Stimulated activated CD8-positive, alpha-beta memory T cell treated with anti-CD3 and anti-CD28 coated beads, Interleukin-4, amount 100 ng/mL, for 48 hours (primary cell): ENCODE measurements around the gene CHST5.
"Not testable (repeated sequence)": the region's sequence is repeated elsewhere in the genome, so short reads cannot be mapped to it uniquely, and the experiment has no call there.

Source experiments
- DNase-seq: peaks from one replicate; pipeline ENCODE4 v3.0.0-alpha.2; 2020

CHST5 gene

DNA sequence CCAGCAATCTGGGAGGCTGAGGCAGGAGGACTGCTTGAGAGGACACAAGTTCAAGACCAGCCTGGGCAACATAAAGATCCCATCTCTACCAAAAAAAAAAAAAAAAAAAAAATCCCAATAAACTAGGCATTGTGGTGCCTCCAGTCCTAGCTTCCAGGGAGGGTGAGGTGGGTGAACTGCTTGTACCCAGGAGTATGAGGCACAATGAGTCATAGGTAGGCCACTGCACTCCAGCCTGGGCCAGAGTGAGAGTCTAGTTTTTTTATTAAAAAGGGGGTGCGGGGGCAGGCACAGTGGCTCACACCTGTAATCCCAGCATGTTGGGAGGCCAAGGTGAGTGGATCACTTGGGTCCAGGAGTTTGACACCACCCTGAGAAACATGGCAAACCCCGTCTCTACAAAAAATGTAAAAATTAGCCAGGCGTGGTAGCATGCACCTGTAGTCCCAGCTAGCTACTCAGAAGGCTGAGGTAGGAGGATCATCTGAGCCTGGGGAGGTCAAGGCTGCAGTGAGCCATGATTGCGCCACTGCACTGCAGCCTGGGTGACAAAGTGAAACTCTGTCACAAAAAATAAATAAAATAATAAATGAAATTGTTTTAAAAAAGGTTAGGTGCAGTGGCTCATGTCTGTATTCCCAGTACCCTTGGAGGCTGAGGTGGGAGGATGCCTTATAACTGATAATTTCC lies 32.8 kb downstream of the CHST5 start:
- DNase-seq, result no peak

DNA sequence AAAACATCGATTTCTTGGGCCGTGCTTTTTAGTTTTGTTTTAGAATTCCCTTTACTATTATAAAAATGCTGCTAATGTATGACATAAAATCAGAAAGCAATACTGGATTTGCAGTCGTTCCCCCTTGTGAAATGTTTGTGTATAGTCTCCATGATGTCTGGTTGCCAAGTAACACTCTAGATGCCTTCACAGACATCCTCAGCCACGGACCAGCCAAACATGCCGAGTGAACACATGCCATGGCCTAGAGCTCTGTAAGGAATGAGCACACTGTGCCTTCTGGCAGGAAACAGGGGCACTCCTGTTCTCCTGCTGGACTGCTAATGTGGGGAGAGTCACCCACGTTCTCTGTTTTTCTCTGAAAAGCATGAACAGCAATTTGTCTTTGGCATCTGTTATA lies 34.1 kb downstream of the CHST5 start:
- DNase-seq, result not testable (repeated sequence)

DNA sequence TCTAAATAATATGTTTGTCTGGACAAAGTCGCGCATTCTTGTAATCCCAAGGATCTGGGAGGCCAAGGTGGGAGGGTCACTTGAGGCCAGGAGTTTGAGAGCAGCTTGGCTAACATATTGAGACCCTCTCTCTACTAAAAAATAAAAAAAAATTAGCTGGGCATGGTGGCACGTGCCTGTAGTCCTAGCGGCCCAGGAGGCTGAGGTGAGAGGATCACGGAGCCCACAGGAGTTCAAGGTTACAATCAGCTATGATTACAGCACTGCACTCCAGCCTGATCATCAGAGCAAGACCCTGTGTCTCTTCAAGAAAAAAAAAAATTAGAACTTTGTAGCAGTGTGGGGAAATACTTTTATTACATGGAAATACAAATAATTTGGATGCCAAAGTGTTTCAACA lies 34.5 kb downstream of the CHST5 start:
- no peak for DNase-seq

DNA sequence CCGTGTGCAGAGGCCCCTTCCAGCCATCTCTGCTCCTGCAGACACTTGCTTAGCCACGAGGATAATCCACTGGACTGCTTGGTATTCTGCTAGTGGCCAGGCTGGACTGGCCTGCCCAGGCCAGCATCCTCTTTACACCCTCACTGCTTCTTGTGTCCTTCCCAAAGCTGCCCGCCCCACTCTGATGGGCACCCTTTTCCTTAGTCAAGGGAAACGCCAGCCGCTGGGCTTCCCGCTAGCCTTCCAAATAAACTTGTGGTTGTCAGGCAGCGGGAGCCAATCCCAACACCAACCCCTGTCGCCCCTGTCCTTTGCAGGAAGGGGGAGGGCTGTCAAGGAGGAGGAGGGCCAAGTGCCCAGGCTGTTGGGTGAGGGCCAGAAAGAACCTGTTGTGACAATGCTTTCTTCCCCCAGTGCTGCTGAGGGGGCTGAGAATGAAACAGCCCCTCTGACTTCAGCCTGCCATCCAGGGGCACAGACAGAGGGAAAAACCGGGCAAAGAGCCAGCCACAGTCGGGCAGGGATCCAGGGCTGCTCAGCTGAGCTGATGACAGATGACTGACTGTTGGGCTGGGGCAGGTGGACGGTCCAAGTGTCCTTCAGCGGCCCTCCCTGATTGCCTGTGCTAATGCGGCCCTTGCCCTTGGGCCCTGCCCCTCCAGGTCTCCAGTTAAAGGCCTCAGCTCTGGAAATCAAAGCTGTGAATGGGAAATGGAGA lies 37.1 kb downstream of the CHST5 start:
- DNase-seq, result not testable (repeated sequence)

DNA sequence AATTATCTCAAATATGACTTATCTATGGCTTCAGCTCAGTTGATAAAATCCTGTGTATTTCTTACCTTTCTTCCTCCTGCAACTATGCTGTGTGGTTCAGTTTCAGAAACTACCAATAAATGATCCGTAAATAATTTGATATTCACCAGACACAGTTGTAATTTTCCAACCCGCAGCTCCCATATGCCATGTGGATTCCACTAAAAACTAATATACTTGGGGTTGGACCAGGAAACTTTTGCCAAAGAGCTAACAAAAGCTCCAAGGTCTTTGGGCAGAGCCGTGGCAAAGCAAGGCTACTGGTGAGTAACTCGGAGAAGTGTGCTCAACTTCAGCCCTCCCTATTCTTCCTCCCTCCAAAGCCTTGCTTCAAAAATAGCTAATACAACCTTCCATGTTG lies 38.4 kb downstream of the CHST5 start:
- no peak for DNase-seq

DNA sequence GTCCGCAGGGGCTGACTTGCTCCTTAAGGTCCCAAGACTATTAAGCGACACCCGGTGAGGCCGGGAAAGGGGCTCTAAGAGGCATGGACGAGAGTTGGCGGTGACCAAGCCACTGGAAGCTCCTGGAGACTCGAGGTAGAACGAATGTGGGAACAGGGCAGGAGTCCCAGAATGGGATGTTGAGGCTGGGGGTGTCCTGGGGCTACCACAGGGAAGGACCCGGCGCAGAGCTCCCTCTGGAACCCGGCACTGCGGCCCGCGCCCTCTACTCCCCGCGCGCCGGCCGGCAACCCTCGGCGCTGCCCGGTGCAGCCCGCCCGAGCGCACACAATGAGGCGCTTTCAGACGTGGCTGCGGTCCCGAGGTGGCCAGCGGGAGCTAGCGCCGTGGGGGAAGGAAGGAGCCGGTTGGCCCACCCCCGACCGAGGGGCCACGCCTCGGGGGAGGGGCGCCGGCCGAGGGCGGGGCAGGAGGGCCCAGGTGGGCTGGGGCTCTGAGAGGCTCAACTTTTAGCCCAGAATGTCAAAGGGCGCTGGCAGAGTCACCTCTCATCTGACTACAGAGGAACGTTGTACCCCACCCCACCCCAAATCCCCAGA lies 40.7 kb downstream of the CHST5 start, which contains the start of gene CHST6:
Gene CHST6, minus strand, starts transcription at position 366 of the 599 bp plus-strand sequence. CDS start 15,613 bp downstream, outside the sequence.
- DNase-seq, result peak; percentile 58

DNA sequence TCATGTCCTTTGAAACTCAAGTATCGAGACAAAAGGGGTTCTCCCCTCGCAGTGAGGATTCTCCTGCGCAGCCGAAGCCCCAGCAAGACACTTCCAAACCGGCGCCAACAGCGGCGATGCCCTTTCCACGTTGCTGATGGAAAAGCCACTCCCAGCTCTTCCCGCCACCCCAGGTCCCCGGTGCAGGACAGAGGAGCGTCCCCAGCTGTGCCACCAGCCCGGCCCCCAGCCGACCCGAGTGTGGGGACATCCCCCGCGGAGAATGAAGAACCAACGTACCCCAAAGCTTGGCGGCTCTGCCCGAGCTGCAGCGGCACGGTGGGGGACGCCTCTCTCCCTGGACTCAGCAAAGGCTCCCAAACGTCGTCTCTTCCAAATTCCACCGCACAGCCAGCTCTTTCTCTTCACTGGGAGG lies 41.2 kb downstream of the CHST5 start:
- no peak for DNase-seq

DNA sequence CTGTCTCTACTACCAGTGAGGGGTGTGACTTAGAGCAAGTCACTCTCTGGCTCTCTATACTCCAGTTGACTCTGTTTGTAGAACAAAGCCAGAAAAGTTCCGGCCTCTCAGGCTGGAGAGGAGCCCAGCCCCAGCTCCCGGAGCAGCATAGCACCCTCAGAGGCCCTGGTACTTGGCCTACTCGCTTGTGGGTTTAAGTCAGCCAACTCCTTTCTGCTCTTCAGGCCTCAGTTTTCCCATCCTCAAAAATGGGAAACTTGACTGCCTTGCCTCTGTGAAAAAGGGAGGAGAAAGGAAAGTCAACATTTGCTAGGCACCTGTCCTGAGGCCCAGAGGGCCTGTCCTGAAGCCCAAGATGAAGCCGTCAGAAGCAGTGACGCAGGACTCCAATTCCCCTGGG lies 41.7 kb downstream of the CHST5 start:
- DNase-seq, result no peak

DNA sequence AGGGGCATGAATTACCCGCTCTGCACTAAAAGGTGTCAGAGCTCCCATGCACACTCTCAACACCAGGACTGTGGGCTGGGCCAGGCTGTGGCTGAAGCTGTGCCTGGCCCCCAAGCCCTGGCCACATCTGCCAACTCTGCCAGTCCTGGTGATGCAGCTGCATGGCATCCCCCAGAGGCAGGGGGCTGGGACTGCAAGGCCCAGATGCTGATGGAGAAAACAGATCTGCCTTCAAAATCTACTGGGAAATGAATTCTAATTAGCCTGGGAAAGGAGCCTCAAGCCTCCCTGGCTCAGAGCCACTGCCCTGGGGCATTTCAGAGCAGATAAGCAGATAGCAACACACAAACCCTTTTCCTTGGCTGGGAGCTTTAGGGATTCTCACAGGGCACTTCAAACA lies 44.0 kb downstream of the CHST5 start:
- DNase-seq, result no peak

DNA sequence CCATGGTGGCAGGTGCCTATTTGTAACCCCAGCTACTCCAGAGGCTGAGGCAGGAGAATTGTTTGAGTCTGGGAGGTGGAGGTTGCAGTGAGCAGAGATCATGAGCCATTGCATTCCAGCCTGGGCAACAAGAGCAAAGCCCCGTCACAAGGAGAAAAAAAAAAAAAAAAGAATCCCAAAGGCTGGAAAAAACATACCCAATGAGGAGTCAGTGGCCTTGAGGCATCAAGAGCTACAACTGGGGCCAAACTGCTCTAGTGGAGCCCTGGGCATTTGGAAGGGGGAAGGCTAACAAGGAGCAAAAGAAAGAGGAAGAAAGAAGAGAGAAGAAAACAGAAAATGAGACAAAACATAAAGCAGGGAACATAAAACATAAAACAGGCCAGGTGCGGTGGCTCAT lies 47.6 kb downstream of the CHST5 start:
- DNase-seq, result no peak

DNA sequence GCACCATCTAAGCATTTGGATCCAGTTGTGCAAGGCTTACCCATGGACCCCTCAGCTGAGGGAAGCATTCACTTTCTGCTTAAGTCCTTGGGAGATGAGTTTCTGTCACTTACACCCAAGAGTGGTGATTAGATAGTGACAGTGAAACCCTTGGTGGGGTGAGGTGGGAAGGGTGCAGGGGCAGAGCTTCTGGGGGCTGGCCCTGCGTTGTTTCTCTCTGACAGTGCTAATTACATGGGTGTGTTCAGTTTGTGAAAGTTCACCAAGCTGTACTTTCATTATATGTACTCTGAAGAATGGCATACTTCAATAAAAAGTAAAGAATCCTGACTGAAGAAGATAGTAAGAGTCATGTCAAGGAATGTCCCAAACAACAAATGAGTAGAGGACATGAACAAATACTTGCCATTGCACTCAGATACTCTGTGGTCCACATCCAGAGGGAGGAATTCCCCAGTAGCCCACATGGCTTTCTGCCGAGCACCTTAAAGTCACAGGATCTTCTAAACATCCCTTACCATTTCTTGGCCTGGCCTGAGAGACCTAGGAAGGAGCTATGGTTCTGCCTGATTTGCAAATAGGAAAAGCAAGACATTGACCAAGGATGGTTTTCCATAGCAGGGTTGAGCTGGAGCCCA lies 49.1 kb downstream of the CHST5 start:
- DNase-seq, result no peak

DNA sequence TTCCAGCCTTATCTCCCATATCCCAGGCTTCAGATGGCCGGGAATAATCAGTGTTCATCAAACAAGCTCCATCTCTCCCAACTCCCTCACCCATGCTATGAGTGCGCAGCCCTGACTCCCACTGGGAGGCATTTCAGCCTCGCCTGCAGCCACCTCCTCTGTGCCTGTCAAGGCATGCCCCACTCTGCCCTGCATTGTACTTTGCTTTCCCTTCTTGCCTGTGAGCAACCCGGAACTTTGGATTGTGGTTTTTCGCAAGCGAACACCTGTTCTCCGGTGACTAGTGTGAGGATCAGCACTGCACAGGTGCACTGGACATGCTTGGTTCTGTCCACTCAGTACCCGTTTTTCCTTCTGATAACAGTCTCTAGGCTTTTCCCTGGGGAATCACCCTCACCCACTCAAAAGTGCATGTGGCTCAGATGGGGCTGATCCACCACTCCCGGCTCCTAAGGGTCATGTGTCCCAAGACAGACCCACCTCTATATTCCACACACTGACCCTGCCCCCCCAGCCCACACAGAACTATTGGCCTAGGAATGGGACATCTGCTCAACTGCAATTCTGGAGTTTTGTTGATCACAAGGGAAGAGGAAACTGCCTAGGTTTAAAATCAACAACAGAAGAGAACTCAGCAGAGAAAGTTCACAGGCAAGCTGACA lies 49.8 kb downstream of the CHST5 start:
- no peak for DNase-seq

DNA sequence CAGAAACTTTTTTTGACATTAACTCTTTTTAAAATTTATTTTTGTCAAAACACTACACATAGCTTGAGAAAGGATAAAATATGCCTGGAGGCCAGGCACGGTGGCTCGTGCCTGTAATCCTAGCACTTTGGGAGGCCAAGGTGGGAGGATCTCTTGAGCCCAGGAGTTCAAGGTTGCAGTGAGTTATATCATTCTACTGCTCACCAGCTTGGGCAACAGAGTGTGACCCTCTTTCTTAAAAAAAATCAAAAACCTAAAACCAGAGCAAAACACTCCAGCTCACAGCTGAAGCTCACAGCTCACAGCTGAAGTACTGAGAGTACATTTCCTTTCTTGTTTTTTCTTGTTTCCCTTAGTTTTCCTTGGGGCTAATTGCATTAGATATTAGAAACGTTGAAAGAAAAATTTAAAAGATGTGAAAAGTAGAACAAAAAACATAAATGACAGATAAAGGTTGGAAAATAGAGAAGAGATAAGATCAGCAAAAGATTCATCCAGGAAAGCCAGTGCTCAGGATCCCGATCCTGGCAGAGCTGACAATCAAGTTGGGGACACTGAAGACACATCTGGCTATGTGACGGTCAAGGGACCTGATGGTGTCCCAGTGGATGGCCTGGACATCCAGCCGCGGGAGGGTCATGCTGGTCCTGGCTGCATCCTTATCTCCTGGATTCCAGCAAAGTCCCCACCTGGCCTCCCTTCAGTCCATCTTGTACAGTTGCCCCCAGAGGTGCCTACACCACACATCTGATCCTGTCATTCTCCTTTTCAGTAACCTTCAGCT lies 50.5 kb downstream of the CHST5 start:
- no peak for DNase-seq

DNA sequence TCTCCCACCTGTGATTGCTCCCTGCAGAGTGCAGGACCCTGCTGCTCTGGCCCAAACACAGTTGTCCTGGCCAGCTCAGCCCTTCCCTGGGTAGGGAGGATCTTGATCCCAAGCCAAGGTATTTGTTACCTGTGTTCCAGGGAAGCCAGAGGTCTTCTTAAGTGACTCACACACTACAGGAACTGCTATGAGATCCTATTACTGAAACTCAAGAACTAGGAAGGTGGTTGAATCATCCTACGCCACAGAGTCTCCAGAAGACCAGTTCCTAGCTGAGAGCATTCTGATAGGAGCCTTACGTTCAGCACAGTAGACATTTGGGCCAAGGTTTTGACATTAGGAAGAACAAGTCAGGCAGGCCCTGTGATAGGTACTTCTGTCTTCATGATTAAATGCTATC lies 52.7 kb downstream of the CHST5 start:
- DNase-seq, result no peak

DNA sequence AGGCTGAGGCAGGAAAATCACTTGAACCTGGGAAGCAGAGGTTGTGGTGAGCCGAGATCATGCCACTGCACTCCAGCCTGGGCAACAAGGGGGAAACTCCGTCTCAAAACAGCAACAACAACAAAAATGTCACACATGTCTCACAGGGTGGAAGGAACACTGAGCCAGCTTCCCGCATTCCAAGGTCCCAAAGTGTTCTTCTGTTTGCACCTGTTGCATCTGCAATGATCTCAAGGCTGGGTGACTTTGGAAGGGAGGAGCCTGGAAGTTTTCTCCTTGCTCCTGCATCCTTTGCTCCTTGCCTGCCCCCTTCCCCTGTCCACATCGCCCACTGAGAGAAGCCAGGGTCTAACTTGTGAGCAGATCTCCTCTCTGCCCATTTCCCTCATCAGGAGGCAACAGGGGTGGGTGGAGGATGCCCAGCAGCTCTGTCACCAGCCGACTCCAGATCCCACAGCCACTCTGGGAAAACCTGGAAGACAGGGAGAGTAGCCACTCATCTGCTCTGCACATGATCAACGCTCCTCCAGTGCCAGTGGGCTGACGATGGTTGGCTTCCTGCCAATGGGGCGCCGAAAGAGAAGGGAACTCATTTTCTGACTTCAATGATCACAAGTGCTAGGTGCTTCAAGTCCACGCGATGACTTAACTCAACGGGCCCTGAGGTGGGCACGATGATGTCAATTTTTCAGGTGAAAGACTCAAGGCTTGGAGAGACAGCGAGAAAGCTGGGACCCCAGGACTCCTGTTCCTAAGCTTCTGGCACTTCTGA lies 53.3 kb downstream of the CHST5 start:
- no peak for DNase-seq

DNA sequence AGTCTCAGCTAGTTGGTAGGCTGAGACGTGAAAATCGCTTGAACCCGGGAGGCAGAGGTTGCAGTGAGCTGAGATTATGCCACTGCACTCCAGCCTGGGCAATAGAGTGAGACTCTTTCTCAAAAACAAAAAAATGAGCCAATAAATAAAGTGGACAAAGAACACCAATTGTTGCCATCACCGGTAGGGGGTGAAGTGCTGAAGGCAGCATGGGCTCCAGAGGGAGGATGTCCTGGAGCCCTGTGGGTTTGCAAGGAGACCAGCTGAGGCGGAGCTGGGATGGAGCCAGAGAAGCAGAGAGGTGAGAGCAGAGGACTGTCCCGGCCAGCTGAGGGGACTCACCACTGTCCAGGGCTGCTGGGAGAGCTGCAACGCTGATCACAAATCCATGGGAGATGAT lies 54.4 kb downstream of the CHST5 start:
- no peak for DNase-seq

DNA sequence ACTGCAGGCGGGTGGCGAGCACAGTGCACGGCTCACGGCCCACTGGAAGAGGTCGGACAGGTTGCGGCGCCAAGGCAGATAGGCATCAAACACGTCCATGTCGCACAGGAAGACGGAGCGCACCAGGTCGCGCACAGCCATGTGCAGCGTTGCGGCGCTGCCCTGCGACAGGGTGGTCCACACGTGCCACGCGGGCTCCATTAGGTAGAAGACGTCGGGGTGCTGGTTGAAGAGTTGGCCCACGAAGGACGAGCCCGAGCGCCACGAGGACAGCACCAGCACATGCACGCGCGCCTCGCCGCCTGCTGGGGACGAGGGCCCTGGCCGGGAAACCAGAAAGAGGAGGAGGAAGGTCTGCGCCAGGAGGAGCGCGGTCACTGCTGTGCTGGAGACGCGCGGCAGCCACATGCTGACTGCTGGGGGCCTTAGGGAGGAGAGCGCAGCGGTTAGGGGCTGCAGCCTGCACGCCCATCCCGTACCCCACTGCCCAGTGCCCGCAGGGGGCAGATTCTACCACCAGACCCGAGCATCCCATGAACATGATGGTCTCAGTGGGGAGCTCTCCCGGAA lies 56.4 kb downstream of the CHST5 start:
- no peak for DNase-seq
